HG03135 (cell line): ENCODE measurements around the gene GRB10.
"Not testable (repeated sequence)": the region's sequence is repeated elsewhere in the genome, so short reads cannot be mapped to it uniquely, and the experiment has no call there.

Experiments
- ATAC-seq: cut with Tn5 transposase; IDR thresholded peaks from one replicate; pipeline ENCODE4 v1.9.1; 2021; ENCODE audit warnings: mild to moderate bottlenecking, moderate library complexity; ENCODE audit not compliant: unreplicated experiment

Gene GRB10

DNA sequence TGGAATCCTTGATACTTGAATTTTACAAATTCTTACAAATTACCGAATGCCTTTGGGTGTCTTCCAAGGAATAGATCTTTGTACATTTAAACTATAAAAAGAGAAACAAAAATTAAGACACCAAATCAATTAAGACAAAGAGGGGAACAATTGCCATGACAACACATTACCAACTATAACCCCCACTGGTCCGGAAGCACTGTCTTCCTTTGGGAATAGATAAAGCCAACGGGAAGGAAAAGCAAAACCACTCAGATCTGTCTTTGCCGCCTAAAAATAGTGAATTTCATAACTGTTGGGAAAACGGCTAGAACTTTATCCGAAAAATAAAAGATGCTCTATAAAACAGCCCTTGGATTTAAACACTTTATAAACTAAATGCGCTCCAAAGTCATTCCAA, 37.4 kb downstream of the GRB10 start:
- no peak for ATAC-seq

DNA sequence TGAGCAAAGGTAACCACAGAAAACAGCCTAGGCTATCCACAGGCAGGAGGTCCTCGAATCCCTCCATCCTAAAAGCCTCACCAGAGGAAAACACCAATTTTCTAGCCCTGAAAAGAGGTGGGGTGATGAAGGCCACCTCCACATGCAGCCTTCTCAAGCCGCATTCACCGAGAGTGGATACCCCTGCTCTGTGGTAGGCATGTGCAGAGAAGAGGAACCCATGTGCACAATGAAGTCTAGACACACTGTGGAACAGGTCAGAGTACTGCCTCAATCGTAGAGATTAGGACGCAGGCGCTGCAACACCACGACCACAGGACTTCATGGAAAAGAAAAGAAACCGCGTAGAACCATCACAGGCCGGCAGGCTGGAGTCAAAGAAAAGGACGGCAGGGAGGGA, 38.8 kb downstream of the GRB10 start:
- no peak for ATAC-seq

DNA sequence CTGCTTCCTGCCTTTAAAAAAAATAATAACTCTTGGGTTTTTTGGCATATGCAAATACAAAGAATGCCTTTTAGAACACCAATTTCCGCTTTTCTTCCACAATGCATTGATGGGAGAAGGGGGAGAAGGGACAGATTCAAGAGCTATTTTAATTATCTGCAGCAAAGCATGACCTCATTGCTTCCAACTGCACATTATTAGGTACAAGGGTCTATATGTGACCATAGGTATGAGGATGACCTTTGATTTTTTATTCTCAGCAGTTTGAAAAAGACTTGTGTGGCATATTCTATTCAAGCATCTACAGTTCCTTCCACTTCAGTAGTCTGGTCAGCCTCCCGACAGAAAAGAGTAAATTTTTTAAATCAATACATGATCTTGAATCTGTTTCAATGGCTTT, 39.7 kb downstream of the GRB10 start:
- no peak for ATAC-seq

DNA sequence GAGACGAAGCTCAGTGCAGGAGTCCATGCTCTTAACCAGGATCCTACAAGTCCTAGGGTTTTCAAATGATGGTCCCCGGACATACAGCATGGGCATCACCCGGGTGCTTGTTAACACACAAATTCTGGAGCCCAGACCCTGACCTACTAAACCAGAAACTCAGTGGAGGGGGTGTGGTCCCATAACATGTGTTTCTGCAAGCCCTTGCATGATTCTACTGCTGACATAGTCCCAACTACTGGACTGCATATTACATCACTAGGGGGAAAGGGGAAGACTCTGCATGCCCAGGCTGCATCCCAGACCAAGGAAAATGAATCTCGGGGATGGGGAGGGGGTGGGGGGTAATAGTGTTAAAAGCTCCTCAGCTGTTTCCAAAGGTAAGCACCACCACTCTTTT, 40.3 kb downstream of the GRB10 start:
- no peak for ATAC-seq

DNA sequence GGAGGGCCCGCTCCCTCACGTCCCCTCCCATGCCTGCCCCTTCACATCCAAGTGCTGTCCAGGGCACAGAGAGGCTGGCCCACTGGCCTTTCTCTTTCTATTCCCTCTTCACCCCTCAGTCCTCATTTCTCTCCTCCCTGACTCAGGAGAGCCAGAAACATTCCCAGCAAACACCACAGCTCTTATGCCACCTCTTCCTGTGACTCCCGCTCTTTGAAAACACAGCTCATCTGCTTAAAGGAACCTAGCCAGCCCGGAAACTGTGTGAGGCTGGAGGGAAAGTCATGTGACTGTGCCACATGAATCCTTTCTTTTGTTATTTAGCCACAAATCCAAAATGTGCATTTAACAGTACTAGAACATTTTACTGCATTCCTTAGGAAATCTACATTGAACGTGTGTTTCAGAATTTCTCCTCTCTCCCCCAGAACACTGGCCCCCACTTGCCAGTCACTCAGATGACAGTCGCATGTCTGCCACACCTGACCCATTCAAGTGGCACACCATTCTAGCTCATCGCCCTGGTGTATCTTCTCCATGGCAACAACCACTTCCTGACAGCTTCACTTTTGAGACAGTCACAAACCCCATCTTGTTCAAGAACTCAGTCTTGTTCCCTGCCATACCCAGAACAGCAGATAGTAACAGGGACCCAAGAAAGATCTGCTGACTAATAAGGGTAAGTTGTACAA, 42.8 kb downstream of the GRB10 start:
- ATAC-seq, result no peak

DNA sequence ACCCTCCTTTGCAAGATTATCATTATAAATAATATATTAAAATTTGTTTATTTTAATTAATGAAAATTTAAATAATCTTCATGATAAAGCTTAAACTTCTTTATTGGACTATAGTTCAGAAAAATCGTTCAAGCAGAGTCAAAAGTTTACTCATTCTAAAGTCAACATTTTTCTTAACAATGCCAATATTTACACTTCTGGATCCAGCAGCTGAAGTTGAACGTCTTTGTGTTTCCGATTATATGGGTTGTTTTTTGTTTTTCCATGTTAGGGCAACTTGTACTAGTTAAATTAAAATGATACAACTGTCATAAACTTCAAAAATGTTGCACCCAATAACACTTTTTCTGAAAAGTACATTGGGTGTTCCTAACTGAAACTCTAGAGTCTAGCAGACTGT, 43.8 kb downstream of the GRB10 start:
- ATAC-seq, result no peak

DNA sequence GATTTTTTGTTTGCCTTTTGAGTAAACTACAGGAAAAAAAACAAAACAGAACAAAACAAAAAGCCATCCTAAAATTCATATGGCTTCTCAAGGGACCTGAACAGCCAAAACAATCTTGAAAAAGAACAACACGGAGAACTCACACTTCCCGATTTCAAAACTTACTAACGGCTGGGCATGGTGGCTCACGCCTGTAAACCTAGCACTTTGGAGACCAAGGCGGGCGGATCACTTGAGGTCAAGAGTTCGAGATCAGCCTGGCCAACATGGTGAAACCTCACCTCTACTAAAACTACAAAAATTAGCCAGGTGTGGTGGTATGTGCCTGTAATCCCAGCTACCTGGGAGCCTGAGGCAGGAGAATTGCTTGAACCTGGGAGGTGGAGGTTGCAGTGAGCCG, 46.9 kb downstream of the GRB10 start:
- ATAC-seq, result not testable (repeated sequence)

DNA sequence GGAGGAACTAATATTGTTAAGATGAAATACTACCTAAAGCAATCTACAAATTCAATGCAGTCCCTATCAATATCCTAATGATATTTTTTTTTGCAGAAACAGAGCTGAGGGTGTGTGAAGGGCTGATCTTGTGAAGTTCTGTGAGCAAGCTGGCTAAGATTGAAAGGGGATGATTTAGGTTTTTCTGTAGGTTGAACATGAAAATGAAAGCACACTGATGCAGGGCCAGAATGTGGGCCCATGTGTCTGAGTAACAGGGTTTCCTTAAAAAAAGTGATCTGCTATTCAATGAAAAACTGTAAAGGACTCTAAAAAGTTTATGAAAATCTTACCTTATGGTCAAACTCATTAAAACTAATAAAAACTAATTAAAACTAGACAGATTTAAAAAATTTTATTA, 47.4 kb downstream of the GRB10 start:
- ATAC-seq, result no peak

DNA sequence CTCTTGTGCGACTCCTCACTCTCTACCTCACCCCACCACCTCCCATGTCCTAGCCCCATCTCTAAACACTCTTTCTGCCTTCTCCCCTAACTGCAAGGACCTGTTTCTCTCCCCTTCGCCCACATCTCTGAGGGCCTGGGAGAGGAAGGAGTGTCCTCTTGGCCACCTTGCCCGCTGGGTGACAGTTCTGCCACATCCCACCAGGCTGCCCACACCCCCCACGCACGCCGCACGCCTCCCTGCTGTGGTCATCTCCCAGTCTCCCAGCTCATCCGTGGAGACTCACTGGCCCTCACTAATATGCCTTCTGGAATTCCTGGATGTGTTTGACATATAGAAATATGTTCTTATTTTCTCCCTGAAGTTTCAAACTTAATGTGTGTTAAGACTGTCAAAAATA, 48.5 kb downstream of the GRB10 start:
- ATAC-seq, result no peak

DNA sequence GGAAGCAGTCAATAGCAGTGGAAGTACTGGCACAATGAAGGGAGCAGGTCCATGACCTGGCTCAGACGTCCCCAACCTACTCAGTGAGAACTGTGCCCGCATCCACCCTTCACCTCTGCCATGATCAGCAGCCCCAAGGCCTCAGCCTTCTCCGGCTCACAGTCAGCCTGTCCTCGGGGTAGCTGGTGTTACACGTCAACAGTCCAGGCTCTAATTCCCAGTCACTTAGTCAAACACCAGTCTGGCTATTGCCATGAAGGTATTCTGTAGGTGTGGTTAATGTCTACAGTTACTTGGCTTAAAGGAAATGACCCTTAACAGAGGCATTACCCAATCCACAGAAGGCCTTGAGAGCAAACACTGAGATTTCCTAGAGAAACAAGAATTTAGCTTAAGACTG, 49.1 kb downstream of the GRB10 start:
- no peak for ATAC-seq

DNA sequence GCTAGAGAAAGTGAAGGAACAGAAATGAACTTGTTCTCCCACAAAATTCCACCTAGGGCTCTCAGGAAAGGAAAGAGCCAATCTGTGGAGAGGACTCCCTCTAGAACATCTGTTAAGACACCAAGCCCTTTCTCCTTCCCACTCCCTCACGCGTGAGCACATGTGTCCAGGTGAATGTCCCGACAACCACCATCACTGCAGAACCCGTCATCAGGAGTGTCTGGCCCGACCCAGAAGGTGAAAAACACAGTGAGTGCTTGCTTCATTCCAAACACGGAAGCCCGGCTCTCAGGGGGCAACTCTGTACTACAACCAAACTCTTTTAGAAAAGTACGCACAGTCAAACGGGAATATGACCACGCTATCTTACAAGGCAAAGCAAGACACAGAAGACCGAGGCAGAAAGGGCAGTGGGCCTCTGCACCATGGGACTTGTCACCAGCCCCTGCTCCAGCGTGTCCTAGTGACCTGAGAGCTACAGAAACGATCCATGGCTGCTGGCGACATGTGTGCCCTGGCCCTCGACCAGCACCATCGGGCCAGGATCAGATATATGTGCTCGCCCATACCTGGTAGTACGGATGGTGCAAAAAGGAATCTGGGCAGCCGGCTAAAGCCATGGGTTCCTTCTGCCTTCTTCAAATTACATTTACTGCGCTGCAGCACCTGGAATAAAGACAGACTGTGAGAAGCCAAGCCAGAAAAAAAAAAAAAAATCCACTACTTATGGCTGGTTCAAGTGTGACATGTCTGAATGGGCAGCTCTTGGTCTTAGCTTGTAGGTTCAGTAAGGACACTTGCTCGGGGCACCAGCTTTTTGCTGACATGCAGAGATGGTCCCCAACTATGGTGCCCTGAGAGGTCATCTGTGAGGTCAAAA, 50.8 kb downstream of the GRB10 start:
- no peak for ATAC-seq

DNA sequence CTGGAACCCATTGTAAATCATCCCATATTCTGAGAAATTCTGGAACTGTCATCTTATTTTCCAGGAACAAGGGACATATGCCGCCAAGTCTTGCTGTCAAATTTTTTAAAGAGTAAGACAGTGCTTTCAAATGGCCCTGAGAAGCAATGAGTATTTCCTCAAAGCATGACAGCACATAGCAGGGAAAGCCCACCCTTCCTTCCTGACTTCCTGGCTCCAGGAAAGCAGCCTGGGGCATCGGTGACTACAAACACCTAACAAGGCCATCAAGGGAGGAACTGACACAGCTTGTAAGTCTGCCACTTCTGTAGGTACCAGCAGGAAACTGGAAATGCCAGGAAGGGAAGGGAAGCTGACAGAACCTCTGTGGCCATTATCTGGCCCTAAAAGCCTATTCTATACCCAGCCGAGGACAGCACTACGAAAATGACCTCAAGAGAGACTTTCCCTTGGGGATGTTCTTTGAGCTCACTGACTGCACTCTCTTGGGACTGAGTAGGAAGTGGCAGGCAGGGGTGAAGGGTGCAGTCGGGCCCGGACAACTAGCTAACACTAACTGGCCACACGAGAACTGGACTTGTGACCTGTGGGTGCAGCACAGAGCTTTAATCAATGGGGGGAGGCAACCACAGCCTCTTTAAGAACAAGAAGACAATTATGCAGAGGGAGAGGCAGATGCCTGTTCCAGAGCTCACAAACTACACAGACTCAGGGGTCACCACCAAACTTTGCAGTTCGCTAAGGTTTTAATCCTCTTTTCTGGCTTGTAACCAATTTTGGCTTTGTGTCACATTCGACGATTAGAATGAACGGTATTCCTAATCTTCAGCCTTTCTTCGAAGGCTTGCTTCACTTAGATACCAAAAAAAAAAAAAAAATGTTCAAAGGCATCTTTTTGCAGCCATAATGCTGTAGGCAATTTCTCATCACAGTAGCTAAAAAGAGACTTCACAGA, 52.0 kb downstream of the GRB10 start:
- no peak for ATAC-seq

DNA sequence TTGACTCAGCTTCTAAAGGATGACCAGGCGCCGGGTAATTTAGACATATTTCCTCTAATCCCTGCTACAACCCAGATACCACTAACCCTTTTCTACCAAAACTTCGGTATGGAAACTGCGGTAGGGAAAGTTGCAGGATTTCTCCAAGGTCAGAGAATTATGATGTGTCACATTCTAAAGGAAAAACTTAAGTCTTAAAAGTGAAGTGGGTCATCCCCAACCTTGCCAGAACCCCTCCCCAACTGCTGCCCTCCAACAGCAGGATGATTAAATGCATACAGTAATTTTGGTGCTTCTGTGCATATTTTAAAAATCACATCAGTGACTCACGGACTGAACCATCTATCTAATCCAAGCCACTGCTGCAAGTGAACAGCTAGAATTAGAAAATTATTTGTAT, 52.7 kb downstream of the GRB10 start:
- no peak for ATAC-seq

DNA sequence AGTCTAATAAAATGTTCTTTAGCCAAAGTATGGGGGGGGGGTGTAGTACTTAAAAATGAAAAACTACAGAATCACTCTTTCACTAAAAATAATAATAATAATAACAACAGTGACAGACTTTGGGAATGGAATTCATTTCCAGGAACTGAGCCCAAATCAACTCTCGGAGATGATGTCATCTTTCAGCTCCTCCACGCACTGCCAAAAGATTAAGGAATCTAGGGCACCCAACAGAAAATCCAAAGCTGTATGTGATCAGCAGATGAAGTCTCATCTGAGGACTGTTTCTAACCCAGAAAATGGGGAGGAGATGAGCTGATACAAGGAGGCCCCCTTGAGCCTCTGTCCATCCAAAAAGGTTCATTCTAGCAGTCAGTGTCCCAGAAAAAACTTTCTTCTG, 54.5 kb downstream of the GRB10 start:
- ATAC-seq, result no peak

DNA sequence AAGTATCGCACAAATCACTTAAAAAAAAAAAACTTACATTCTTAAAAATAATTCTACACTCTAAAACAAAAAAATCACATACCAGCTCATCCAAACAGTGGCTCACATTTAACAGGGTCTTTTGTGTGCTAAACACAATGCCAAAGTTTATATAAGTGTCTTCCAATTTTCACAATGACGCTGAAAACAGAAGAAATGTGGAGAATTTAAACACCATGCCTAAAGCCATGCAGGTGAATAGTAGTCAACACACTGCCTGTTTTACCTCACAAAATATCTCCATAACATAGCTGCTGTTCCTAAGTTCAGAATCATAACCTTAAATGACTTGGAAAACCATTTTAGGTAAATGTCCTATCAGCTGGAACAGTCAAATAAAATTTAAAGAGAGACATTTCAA, 55.0 kb downstream of the GRB10 start:
- no peak for ATAC-seq

DNA sequence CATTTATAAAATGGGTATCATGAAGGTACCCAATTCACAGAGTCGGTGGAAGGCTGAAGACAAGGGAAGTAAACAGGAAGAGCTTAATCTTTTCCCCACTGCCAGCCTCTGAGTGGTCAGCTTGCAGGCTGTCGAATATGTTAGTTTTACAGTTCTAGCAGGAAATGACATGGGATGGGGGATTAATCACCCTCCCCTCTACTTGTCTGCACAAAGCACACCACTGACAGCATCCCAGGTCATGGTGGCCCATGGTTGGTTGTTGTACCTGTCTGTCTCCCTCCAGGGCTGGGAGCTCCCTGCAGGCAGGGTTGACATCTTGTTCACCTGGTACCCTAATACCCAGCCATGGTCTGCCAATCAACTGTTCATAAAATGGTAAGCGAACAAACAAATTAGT, 55.6 kb downstream of the GRB10 start:
- no peak for ATAC-seq

DNA sequence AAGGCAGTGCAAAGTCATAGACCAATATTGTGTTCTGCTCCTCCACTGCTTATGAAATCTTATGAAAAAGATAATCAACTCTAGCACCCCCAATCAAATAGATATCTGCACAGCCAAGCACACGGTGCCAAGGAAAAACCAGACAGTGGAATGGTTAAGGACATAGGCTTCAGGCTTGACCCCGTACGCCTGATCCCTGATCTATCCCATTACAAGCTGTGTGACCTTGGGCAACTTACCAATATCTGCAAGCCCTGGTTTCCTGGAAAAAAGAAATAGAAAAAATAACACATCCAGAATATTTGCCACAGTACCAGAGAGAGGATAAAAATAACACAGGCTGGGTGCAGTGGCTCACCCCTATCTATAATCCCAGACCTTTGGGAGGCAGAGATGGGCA, 56.9 kb downstream of the GRB10 start:
- no peak for ATAC-seq

DNA sequence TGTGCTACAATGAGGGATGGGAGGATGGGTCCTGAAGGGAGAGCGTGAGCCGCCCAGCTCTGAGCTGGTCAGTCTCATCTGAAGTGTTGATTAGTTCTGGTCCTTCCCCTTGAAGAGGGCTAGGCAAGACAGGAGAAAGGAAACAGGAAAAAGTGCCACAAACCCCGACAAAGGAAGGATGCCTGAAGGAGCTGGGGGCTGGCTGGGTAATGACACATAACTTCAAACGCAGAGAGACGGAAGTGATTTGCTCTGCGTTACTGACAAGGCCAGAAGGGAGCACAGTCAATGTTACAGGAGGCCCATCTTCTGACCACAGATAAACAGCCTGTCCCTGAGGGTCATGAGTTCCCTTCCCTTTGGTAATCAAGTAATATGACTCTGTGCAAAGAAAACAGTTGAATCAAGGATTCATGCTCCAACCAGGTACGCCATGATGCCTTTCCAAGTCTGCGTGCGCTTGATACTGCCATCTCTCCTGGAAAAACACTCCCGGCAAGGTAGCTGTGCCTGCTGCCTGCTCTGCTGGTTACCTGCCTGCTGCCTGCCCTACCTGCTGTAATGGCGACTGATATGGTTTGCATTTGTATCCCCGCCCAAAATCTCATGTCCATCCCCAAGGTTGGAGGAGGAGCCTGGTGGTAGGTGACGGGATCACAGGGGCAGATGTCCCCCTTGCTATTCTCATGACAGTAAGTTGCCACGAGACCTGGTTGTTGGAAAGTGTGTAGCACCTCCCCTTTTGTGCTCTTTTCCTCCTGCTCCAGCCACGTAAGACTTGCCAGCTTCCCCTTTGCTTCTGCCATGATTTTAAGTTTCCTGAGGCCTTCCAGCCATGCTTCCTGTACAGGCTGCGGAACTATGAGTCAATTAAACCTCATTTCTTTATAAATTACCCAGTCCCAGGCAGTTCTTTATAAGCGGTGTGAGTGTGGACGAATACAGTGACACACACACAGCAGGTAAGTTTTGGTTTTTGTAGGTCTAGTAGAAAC, 57.9 kb downstream of the GRB10 start:
- ATAC-seq, result no peak

DNA sequence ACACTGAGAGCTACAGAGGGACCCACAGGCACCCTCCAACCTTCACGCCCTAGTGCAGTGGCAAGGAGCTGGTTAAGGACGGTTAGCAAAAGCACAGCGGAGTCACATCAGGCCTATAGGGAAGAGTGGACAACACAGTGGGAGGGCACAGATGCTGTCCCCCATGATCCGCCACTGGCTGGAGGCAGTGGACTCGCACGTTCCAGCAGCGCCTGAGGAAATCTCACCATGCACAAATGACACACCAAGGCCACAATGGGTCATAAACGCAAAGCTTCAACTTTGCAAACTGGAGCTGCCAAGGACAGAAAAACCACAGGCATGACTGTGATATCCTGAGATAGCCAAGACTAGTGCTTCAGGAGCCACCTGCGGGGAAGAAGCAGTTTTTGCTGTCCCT, 58.8 kb downstream of the GRB10 start:
- no peak for ATAC-seq

DNA sequence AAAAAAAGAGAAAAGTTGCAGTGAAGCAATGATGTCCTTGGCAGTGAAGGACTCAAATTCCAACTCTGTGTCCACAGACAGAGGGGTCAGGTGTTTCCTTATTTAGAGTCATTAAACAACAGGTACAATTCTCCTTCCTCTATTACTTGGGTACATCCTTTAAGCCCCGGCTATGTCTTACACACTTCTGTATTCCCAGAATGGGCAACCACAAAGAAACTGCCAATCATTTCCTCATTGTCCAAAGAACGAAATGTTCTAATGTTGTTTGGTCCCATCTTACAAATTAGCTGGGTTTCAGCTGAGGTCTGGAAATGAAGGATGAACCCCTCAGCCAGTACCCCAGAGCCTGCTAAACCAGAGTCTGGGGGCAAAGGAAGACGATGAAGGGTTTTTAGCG, 59.5 kb downstream of the GRB10 start:
- no peak for ATAC-seq
